Lower leg skin (tissue), 4 donors: ENCODE measurements around the gene JADE1. TPM values are rescaled to one million over a fixed set of nuclear protein-coding genes. Genes with fewer than 3 reads are reported as not detected.

ENCODE experiments used
- DNase-seq, 2 donors: peaks; one replicate each; pipeline ENCODE4 v3.0.0-alpha.2; 2019; ENCODE audit warnings: low spot score in 2 of 2
- H3K4me3 ChIP-seq: fragments of 200-600 bp; sonication (generic); 2 replicates; pipeline ENCODE4 v1.5.1; 2017; ENCODE audit warnings: mild to moderate bottlenecking, low read depth; ENCODE audit not compliant: poor library complexity, severe bottlenecking
- POLR2A ChIP-seq, 2 donors: fragments of 450-650 bp; IDR thresholded peaks; one replicate each; pipeline ENCODE4 v1.6.1; 2016 to 2017; ENCODE audit warnings: antibody characterized with exemption in 2 of 2, mild to moderate bottlenecking in 1 of 2, moderate library complexity in 1 of 2
- WGBS, 2 donors: methylation state at CpG; one replicate each; pipeline ENCODE4 v1.1.5; 2018; 5-methylcytosine and 5-hydroxymethylcytosine counted together
- intact Hi-C: fragments of 100-400 bp; cut with DNase I; formaldehyde crosslinking; loops from one replicate; pipeline ENCODE4 v1.15.0; 2023; ENCODE audit warnings: low total_unique reads
- total RNA-seq, 4 donors: library from RNA; depleted of rRNA; stranded (reverse); fragments of >200 nt; gene quantifications; one replicate each; pipeline ENCODE4 v1.1.0, GENCODE V29; 2016
- TF ChIP-seq, protein P1 (sequence below), 3 donors: fragments of 450-650 bp; IDR thresholded peaks; one replicate each; pipeline ENCODE4 v1.5.1; 2016; ENCODE audit warnings: antibody characterized with exemption in 3 of 3, mild to moderate bottlenecking in 3 of 3, moderate library complexity in 2 of 3

JADE1 gene
- total RNA-seq, 4 donors from 2014 or later = 13.5 to 36.7 (median 19.6) TPM

DNA sequence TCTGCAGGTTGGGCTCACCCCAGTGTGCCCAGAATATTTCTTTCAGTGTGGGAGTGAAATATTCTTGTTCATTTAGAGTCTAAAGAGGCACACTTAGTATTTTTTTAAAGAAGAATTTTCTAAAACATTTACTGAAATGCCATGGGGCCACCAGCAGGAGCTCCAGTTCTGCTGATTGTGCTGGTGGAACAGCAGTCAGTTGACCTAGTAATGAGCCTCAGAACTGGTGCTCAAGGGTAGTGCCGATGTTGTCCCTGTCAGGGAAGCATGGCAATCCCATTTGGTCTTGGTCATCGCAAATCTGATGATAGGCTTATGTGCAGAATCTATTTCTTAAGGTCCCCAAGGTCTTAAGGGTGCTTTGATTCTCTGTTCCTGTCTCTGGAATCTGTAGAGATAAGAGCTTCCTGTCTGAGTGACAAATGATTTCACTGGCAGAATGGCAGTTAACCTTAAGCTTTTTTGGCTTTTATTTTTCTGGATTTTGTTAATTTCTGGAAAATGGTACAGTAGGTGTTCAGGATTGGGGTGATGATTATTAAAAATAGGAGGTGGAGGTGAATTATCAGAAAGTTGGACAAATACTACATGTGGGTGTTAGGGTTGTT is 31.3 kb downstream of the JADE1 start:
- WGBS, 2 donors = 84 to 92% methylated on average over 2 of the region's 2 CpGs
- intact Hi-C loops = no loop called here
- DNase-seq = peak in 1 of 2 donors; percentile 12
- H3K4me3 ChIP-seq = no peak overlapping the region
- TF ChIP-seq, protein P1, sequence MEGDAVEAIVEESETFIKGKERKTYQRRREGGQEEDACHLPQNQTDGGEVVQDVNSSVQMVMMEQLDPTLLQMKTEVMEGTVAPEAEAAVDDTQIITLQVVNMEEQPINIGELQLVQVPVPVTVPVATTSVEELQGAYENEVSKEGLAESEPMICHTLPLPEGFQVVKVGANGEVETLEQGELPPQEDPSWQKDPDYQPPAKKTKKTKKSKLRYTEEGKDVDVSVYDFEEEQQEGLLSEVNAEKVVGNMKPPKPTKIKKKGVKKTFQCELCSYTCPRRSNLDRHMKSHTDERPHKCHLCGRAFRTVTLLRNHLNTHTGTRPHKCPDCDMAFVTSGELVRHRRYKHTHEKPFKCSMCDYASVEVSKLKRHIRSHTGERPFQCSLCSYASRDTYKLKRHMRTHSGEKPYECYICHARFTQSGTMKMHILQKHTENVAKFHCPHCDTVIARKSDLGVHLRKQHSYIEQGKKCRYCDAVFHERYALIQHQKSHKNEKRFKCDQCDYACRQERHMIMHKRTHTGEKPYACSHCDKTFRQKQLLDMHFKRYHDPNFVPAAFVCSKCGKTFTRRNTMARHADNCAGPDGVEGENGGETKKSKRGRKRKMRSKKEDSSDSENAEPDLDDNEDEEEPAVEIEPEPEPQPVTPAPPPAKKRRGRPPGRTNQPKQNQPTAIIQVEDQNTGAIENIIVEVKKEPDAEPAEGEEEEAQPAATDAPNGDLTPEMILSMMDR (IDR thresholded peaks at IDR 0.05) = no peak
- TF ChIP-seq POLR2A (IDR thresholded peaks at IDR 0.05) = no peak

DNA sequence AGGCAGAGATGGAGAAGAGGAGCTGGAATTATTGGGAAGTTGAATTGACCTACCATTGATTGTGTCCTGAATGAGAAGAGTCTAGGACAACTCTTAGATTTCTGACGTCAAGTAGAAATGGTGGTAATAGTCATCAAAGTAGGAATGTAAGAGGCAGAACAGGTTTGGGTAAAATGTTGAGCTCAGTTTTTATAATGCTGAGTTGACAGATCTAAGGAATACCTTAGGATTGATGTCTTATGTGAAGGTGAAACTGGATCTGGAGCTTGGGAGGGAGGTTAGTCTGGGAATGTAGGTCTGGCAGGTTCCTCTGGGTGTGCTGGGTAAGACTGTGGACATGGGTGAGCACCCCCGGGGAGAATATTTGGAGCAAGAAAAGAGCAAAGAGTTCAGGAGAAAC is 31.9 kb downstream of the JADE1 start:
- 65 to 67% methylated on average over 2 of the region's 2 CpGs for WGBS, 2 donors
- TF ChIP-seq POLR2A (IDR thresholded peaks at IDR 0.05) = no peak
- TF ChIP-seq, protein P1 (IDR thresholded peaks at IDR 0.05) = no peak
- DNase-seq = no peak
- intact Hi-C loops = no loop called here
- H3K4me3 ChIP-seq = no peak overlapping the region

GRCh38 chr4:128844931-128845330 is 35.4 kb downstream of the JADE1 start:
- peak in 1 of 2 donors; percentile 78 for DNase-seq
- intact Hi-C loops = no loop called here
- no peak overlapping the region for H3K4me3 ChIP-seq
- WGBS, 2 donors = 74 to 85% methylated on average over 4 of the region's 4 CpGs
- TF ChIP-seq, protein P1 (IDR thresholded peaks at IDR 0.05) = no peak
- no peak for TF ChIP-seq POLR2A (IDR thresholded peaks at IDR 0.05)

- TF ChIP-seq, protein P1 (IDR thresholded peaks at IDR 0.05) = no peak
- no peak for TF ChIP-seq POLR2A (IDR thresholded peaks at IDR 0.05)
- peak in 1 of 2 donors; percentile 20 for DNase-seq
- intact Hi-C loops = no loop called here
- 88 to 93% methylated on average over 4 of the region's 4 CpGs for WGBS, 2 donors
- no peak overlapping the region for H3K4me3 ChIP-seq
These were observed 36.6 kb downstream of the JADE1 start for GRCh38 chr4:128846063-128846462.

DNA sequence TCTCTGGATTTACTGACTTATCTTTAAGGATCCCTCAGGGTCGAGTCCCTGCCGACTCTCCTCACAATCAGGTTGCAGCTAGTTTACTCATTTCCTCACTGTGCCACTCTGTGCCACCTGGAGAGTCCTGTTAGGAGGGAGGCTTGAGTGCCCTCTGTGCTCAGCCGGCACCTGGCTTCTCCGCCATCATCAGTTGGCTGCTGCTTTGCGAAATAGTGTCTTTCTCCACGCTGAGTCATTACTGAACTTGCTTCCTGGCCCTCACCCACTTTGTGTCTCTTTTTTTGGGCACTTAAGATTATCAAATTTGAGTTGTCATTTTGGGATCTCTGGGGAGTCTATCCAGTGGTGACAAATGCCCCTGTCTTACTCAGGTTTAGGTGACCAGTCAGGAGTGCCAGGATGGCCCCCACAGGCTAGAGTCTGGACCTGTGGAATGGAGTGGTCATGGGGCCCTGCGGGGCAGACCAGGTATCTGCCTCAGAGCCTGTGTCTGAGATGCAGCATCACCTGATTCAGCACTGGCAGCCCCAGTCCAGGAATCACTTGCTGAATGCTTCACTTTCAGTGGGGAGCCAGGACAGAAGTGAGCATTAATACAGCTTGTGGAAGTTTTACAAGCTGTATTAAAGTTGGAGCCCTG is 37.7 kb downstream of the JADE1 start:
- no peak for TF ChIP-seq POLR2A (IDR thresholded peaks at IDR 0.05)
- TF ChIP-seq, protein P1 (IDR thresholded peaks at IDR 0.05) = no peak
- peak in 1 of 2 donors; percentile 57 for DNase-seq
- WGBS, 2 donors = 87% methylated on average over 7 of the region's 7 CpGs
- no peak overlapping the region for H3K4me3 ChIP-seq
- intact Hi-C loops = no loop called here
